K562 (cell line): ENCODE measurements around the gene SRRT. TPM values are rescaled to one million over a fixed set of nuclear protein-coding genes. Genes with fewer than 3 reads are reported as not detected.

Experiments
- ARID1B ChIP-seq: fragments of 450-650 bp; IDR thresholded peaks from 2 replicates; pipeline ENCODE4 v1.6.1; 2016; ENCODE audit warnings: antibody characterized with exemption, mild to moderate bottlenecking, inconsistent platforms
- ATF7 ChIP-seq: fragments of 450-650 bp; IDR thresholded peaks from 2 replicates; pipeline ENCODE4 v1.7.1; 2014; ENCODE audit warnings: mild to moderate bottlenecking, moderate library complexity
- CBFB ChIP-seq: sonication (generic); formaldehyde crosslinking; IDR thresholded peaks from 2 replicates; pipeline ENCODE4 v1.4.0; 2020; ENCODE audit warnings: mild to moderate bottlenecking, missing genetic modification reagents
- CTBP1 ChIP-seq: fragments of 450-650 bp; IDR thresholded peaks from 2 replicates; pipeline ENCODE4 v1.6.1; 2016; ENCODE audit warnings: borderline replicate concordance
- DDX20 ChIP-seq: fragments of 450-650 bp; IDR thresholded peaks from 2 replicates; pipeline ENCODE4 v1.6.1; 2016; ENCODE audit warnings: missing genetic modification characterization, low read depth, mild to moderate bottlenecking, missing compliant biosample characterization, moderate library complexity
- E2F3 ChIP-seq: fragments of 250-450 bp; sonication (Bioruptor Pico); IDR thresholded peaks from 2 replicates; pipeline ENCODE4 v1.4.0; 2020; ENCODE audit warnings: mild to moderate bottlenecking
- NCOA2 ChIP-seq, 2 experiments: fragments of 450-650 bp; IDR thresholded peaks; 2 replicates each; pipeline ENCODE4 v1.6.1; 2018; ENCODE audit warnings: mild to moderate bottlenecking in 2 of 2, moderate library complexity in 1 of 2; ENCODE audit not compliant: partially characterized antibody in 2 of 2
- PHF21A ChIP-seq: fragments of 450-650 bp; IDR thresholded peaks from 2 replicates; pipeline ENCODE4 v1.6.1; 2017; ENCODE audit warnings: low read depth, borderline replicate concordance
- SMAD3 ChIP-seq: fragments of 450-650 bp; formaldehyde crosslinking; conservative IDR thresholded peaks from 2 replicates; pipeline ENCODE4 v1.4.0; 2020; ENCODE audit warnings: mild to moderate bottlenecking
- TSHZ1 ChIP-seq: fragments of 250-450 bp; sonication (Bioruptor Pico); IDR thresholded peaks from 2 replicates; pipeline ENCODE4 v1.4.0; 2020; ENCODE audit warnings: mild to moderate bottlenecking, moderate library complexity
- ZNF184 ChIP-seq: sonication (generic); formaldehyde crosslinking; IDR thresholded peaks from 2 replicates; pipeline ENCODE4 v1.5.0; 2020; ENCODE audit warnings: missing genetic modification reagents
- ZNF695 ChIP-seq: fragments of 450-650 bp; formaldehyde crosslinking; IDR thresholded peaks from 2 replicates; pipeline ENCODE4 v1.4.0; 2020; ENCODE audit warnings: mild to moderate bottlenecking, moderate library complexity
- ZNF785 ChIP-seq: fragments of 250-450 bp; sonication (Bioruptor Pico); IDR thresholded peaks from 2 replicates; pipeline ENCODE4 v1.4.0; 2020; ENCODE audit warnings: mild to moderate bottlenecking
- ZZZ3 ChIP-seq: fragments of 450-650 bp; IDR thresholded peaks from 2 replicates; pipeline ENCODE4 v1.6.1; 2016; ENCODE audit warnings: antibody characterized with exemption, mild to moderate bottlenecking, moderate library complexity
- polyA plus RNA-seq, 8 experiments: library from polyadenylated mRNA; depleted of rRNA in 4 of 8; stranded (reverse) in 5 of 8; unstranded in 3 of 8; fragments of >200 nt; fragmentation: Nextera tagmentation in 2 of 8; fragmentation: Illumina TruSeq in 1 of 8; extraction: Ambion mirVana in 2 of 8; extraction: Trizol in 1 of 8; gene quantifications; 2 replicates each; pipeline versions ENCODE4 v1.2.1 to v1.2.3, GENCODE V29; 2011 to 2014; ENCODE audit warnings: inconsistent platforms in 1 of 8, missing spikeins in 1 of 8
- total RNA-seq, 7 experiments: library from RNA; depleted of rRNA in 6 of 7; stranded (reverse); fragments of >200 nt in 6 of 7; fragmentation: Illumina TruSeq in 2 of 7; extraction: Trizol in 2 of 7; gene quantifications; 2 replicates each; pipeline versions ENCODE4 v1.2.1 to v1.2.3, GENCODE V29; 2011 to 2021; ENCODE audit warnings: low replicate concordance in 1 of 7
- TF ChIP-seq, protein P1 (sequence below): fragments of 250-450 bp; sonication (Bioruptor Pico); IDR thresholded peaks from 2 replicates; pipeline ENCODE4 v1.8.0; 2022; ENCODE audit warnings: inconsistent platforms
- TF ChIP-seq, protein P2 (sequence below): fragments of 450-650 bp; formaldehyde crosslinking; IDR thresholded peaks from 2 replicates; pipeline ENCODE4 v1.4.0; 2020; ENCODE audit warnings: mild to moderate bottlenecking, moderate library complexity

Gene SRRT
- total and polyA plus RNA-seq, 9 of the 15 experiments (the other 6 are each of a cell fraction or from before 2014, with no cell fraction given) = 10.3 to 263 (median 84.4) TPM

- no peak for TF ChIP-seq TSHZ1 (CRISPR knock-in tag)
- peak; percentile 40; the same call in 1 of the 2 replicates for TF ChIP-seq ARID1B
- TF ChIP-seq ZZZ3 = no peak
- TF ChIP-seq ZNF184 (CRISPR knock-in tag) = no peak
- TF ChIP-seq CBFB (CRISPR knock-in tag) = no peak
- TF ChIP-seq, protein P1, sequence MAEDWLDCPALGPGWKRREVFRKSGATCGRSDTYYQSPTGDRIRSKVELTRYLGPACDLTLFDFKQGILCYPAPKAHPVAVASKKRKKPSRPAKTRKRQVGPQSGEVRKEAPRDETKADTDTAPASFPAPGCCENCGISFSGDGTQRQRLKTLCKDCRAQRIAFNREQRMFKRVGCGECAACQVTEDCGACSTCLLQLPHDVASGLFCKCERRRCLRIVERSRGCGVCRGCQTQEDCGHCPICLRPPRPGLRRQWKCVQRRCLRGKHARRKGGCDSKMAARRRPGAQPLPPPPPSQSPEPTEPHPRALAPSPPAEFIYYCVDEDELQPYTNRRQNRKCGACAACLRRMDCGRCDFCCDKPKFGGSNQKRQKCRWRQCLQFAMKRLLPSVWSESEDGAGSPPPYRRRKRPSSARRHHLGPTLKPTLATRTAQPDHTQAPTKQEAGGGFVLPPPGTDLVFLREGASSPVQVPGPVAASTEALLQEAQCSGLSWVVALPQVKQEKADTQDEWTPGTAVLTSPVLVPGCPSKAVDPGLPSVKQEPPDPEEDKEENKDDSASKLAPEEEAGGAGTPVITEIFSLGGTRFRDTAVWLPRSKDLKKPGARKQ = no peak
- no peak for TF ChIP-seq SMAD3 (CRISPR knock-in tag)
- TF ChIP-seq PHF21A = no peak
- TF ChIP-seq DDX20 (tag) = no peak
- TF ChIP-seq ATF7 = 0 out of 2 replicates have a peak, but pooled peaks have one; percentile 26
- TF ChIP-seq NCOA2 (IDR thresholded peaks at IDR 0.05; ENCODE audit: partially characterized antibody in 2 of 2) = no peak
- TF ChIP-seq CTBP1 = peak; percentile 77; the same call in 1 of the 2 replicates
- TF ChIP-seq ZNF785 (CRISPR knock-in tag) = no peak
- TF ChIP-seq, protein P2, sequence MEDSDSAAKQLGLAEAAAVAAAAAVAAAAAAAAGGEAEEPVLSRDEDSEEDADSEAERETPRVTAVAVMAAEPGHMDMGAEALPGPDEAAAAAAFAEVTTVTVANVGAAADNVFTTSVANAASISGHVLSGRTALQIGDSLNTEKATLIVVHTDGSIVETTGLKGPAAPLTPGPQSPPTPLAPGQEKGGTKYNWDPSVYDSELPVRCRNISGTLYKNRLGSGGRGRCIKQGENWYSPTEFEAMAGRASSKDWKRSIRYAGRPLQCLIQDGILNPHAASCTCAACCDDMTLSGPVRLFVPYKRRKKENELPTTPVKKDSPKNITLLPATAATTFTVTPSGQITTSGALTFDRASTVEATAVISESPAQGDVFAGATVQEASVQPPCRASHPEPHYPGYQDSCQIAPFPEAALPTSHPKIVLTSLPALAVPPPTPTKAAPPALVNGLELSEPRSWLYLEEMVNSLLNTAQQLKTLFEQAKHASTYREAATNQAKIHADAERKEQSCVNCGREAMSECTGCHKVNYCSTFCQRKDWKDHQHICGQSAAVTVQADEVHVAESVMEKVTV (CRISPR knock-in tag) = no peak
- no peak for TF ChIP-seq E2F3 (CRISPR knock-in tag)
- no peak for TF ChIP-seq ZNF695 (CRISPR knock-in tag)
Observed at GRCh38 chr7:100887516-100888290, 12.8 kb downstream of the SRRT start (continued).
